HG02798 (cell line): Measurements from ENCODE around the gene PTPN6.

Experiments used
- ATAC-seq: cut with Tn5 transposase; IDR thresholded peaks from one replicate; pipeline ENCODE4 v1.9.1; 2021; ENCODE audit warnings: mild to moderate bottlenecking; ENCODE audit not compliant: unreplicated experiment, poor library complexity

PTPN6 gene

DNA sequence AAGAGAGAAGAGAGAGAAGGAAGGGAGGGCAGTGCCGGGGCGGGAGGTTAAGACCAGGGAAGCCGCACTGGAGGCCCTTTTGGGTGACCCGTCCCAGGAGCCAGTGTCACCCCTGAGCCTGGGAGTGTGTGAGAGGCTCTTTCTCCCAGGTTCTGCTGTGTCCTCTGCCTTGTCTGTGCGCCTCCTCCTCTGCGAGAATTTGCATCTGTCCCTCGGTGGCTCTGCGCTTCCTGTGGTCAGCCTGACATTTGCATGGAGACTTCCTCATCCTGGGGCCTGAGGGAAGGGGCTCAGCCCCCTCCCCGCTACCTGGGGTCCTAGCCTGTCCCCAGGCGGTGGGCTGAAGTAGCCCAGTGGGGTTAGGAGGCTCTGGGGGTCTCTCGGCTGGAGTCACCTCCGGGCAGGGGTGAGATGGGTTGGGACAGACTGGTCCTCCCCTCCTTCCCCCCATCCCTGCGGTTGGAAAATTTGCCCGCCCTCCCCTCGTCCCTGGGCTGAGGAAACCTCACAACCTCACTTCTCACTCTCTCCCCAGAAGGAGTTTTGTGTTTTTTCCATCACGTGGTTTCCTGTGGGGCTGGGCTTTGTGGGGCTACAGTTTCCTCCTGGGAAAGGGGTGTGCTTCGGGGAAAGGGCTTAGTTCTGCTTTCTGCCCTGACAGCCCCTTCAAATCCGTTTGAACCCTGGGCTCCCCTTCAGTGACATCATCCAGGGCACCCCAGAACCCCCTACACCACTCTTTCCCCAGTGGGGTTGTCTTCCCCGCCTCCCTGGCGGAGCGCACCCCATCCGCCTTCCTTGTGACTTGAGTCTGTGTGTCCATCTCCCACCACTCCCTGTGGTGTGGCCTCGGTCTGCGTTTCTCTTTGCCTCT is 2.5 kb downstream of the PTPN6 start:
- ATAC-seq, result peak; percentile 48

GRCh38 chr12:6954316-6955107 is 3.4 kb downstream of the PTPN6 start:
- ATAC-seq, result no peak

- no peak for ATAC-seq
Observed at GRCh38 chr12:6955108-6956020, 4.2 kb downstream of the PTPN6 start.

DNA sequence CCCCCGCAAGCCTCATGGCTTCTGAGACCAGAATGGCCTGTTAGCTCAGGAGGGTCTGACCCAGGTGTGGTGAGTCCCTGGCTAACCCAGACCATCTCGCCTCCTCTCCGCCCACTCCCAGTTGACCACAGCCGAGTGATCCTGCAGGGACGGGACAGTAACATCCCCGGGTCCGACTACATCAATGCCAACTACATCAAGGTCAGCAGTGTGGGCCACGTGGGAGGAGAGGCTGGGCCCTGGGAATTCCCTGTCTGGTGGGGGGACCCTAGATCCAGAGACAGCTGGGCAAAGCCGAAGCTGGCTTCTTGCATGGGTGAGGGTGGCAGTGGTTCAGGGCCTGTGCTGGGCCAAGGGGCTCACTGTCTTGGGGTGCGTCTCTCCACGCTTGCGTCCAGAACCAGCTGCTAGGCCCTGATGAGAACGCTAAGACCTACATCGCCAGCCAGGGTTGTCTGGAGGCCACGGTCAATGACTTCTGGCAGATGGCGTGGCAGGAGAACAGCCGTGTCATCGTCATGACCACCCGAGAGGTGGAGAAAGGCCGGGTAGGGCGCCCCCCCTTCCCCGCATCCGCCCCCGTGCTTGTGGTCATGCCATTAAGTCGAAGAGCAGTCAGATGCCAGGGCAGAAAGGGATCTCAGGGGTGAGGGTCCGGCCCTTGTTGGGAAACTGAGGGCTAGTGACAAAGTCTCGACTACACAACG is 5.0 kb downstream of the PTPN6 start:
- ATAC-seq, result no peak

DNA sequence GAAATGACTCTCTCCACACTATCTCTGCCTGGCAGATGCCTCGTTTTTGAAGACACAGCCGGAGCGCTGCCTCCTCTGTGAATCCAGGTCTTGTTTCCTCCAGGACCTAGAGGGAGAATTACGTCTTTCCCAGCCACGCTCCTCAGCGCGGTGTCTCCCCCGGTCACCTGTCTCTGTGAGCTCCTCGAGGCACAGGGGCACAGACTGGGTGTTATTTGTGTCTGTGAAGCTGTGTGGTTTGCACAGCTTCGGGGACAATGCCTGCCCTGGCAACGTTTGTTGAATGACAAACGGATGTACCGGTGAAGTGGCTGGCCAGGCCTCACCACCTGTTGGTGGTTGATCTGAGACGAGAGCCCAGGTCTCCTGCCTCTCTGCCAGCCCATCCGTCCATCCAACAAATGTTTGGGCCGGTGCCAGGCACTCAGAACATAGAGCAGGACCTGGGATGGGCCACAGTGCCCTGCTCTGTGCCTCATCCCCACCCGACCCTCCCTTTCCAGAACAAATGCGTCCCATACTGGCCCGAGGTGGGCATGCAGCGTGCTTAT is 6.1 kb downstream of the PTPN6 start:
- ATAC-seq, result no peak

DNA sequence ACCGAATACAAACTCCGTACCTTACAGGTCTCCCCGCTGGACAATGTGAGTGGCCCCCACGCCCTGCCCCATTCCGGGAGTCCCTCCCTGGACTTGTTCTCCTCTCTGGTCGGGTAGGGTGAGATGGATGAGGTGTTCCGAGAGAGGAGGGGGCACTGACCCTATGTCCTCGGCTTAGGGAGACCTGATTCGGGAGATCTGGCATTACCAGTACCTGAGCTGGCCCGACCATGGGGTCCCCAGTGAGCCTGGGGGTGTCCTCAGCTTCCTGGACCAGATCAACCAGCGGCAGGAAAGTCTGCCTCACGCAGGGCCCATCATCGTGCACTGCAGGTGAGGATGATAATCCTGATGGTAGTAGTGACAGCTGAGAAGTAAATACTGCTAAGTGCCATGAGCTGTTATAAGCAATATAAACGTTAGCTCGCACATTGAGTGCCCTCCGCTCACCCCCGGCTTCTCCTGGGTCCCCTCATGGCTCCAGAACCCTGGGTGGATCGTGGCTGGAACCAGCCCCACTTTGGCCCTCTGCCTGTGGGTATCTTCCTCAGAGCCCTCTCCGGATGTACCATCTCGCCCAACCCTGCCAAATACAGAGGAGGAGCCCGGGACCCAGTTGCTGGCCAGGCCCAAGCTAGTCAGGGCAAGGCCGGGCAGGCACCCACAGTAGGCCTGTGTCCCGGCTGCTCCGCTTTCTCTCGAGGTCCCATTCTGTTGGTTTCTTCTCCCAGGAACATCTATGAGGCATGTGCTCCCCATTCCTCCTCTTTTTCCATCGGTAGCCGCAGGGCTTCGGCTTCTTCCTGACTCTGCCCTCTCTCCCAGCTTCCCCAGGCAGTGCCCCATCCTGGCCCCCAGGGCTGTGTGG is 6.8 kb downstream of the PTPN6 start:
- ATAC-seq, result no peak

GRCh38 chr12:6958609-6959057 is 7.5 kb downstream of the PTPN6 start:
- no peak for ATAC-seq

GRCh38 chr12:6959058-6959804 is 8.1 kb downstream of the PTPN6 start:
- ATAC-seq, result peak; percentile 57

- ATAC-seq, result no peak
Observed at GRCh38 chr12:6959805-6960592, 8.8 kb downstream of the PTPN6 start.

- ATAC-seq, result no peak
Observed at GRCh38 chr12:6960593-6961277, 9.6 kb downstream of the PTPN6 start.

DNA sequence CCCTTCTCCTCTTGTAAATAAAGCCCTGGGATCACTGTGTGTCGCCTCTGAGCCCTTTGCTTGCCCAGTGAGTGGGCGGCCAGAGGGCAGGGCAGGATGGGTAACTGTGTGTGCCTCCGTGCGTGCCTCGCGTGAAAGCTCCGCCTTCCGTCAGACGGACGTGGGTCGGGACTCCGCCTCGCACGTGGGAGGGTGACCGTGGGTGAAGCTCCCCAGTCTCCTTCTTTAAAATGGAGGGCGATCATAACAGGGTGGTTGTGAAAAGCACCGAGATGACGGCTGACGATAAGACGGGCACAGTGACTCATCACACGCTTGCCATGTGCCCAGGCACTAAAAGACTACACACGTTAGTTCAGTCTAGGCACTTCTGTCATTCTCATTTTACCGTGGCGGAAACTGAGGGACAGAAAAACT is 10.1 kb downstream of the PTPN6 start:
- ATAC-seq, result peak; percentile 32

DNA sequence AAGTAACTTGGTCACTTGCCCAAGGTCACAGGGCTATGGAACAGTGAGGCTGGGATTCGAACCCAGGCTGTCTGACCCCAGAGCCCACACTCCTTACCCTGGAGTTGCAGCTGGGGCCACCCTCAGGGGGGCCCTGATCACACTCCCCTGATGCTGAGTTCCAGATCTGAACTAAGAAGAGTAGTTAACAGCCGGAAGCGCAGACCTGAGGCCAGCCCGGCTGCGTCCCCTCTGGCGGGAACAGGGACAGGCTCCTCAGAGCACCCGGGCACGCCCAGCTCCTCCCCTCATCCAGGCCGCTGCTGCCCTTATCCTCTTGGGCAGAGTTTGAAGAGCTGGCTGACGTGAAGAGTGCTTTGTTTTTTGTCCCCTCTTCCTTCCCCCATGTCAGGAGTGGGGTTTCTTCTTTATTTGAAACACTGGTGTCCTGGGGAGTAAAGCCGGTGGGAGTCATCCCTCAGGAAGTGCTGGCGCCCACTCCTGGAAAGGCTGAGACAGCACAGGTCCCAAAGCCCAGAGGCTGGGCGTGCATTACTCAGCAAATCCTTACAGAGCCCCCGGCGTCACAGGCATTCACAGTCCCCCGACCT is 10.6 kb downstream of the PTPN6 start:
- peak; percentile 10 for ATAC-seq

- no peak for ATAC-seq
Observed at GRCh38 chr12:6962285-6963015, 11.3 kb downstream of the PTPN6 start.

DNA sequence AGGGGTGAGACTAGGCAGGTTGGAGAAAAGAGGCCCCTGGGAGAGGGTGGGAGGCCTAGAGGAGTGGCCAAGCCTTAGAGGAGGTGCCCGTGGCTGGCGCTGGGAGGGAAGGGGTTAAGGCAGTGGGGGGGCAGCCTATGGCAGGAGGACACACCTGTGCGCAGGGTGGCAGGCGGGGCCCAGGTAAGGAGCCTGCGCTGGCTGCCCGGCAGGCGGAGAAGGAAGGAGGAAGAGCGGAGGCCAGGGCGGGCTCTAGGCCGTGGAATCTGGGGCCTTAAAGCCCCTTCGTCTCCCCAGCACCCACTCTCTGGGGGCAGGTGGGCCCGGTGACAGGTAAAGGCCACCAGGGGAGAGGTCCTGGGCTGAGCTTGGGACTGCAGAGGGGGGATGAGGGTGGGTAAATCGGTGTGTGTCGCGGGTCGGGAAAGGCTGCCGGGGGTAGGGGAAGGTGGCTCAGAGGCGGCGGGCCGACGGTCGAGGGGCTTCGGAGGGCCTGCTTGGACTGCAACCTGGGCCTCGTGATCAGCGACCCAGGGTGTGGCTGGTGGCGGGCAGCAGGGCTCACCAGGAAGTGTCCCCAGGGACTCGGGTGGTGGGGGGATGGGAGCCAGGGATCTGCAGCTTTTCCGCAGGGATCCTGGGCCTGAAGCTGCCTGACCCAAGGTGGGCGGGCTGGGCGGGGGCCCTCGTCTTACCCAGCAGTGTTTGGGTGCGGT is 12.0 kb downstream of the PTPN6 start:
- ATAC-seq, result no peak
